SK-N-SH (cell line): Measurements from ENCODE around the gene PRSS38. TPM values are rescaled to one million over a fixed set of nuclear protein-coding genes. Genes with fewer than 3 reads are reported as not detected.

Experiments used
- CTCF ChIA-PET: fragments of 300-600, 350-600 bp; formaldehyde crosslinking; extraction: SDS; loops from one replicate; lab custom pipeline; 2021; lab: Yijun Ruan, JAX
- POLR2A ChIA-PET: fragments of 350-600 bp; sonication (Branson Sonifier 250); formaldehyde crosslinking; extraction: SDS; loops from one replicate; lab custom pipeline; 2020; ENCODE audit warnings: antibody characterized with exemption, inconsistent platforms; lab: Yijun Ruan, JAX
- DNase-seq: peaks from one replicate; pipeline ENCODE4 v3.0.0; 2012
- H2AFZ ChIP-seq: fragments of 200-600 bp; sonication (generic); 2 replicates; pipeline ENCODE4 v1.8.1; 2016; ENCODE audit warnings: antibody characterized with exemption, mild to moderate bottlenecking, low read depth
- H3F3A ChIP-seq: fragments of 200-600 bp; sonication (generic); replicated peaks from 2 replicates; pipeline ENCODE3; 2016; ENCODE audit warnings: antibody characterized with exemption, mild to moderate bottlenecking; ENCODE audit not compliant: insufficient read depth
- H3K27ac ChIP-seq, 2 experiments: fragments of 200-500 bp in 1 of 2; fragments of 200-600 bp in 1 of 2; sonication (Bioruptor generic) in 1 of 2; sonication (generic), shearing (Covaris generic) in 1 of 2; 2 replicates each; pipeline versions ENCODE4 v1.5.1 to v1.6.1; 2014 to 2016; ENCODE audit warnings: low read depth in 2 of 2, inconsistent platforms in 1 of 2, low read length in 1 of 2, mild to moderate bottlenecking in 1 of 2, mixed read lengths in 1 of 2
- H3K27me3 ChIP-seq: fragments of 200-600 bp; sonication (generic), shearing (Covaris generic); 2 replicates; pipeline ENCODE4 v1.6.1; 2016; ENCODE audit warnings: mixed run types; ENCODE audit not compliant: insufficient read depth
- H3K36me3 ChIP-seq, 2 experiments: fragments of 200-500 bp in 1 of 2; fragments of 200-600 bp in 1 of 2; sonication (Bioruptor generic) in 1 of 2; sonication (generic) in 1 of 2; replicated peaks in 1 of 2; 2 replicates each; pipeline versions ENCODE3 to v1.5.1; 2014 to 2016; ENCODE audit warnings: low read length in 1 of 2, mild to moderate bottlenecking in 1 of 2; ENCODE audit not compliant: insufficient read depth in 2 of 2, control insufficient read depth in 1 of 2
- H3K4me1 ChIP-seq, 2 experiments: fragments of 200-500 bp in 1 of 2; fragments of 200-600 bp in 1 of 2; sonication (Bioruptor generic) in 1 of 2; sonication (generic), shearing (Covaris generic) in 1 of 2; 2 replicates each; pipeline versions ENCODE4 v1.5.1 to v1.6.1; 2014 to 2016; ENCODE audit warnings: low read depth in 1 of 2, low read length in 1 of 2, mixed run types in 1 of 2; ENCODE audit not compliant: insufficient read depth in 2 of 2, control insufficient read depth in 1 of 2
- H3K4me2 ChIP-seq: fragments of 200-600 bp; sonication (generic), shearing (Covaris generic); 2 replicates; pipeline ENCODE4 v1.6.1; 2017; ENCODE audit warnings: mixed run types
- H3K4me3 ChIP-seq, 2 experiments: fragments of 200-500 bp in 1 of 2; fragments of 200-600 bp in 1 of 2; sonication (Bioruptor generic) in 1 of 2; sonication (generic), shearing (Covaris generic) in 1 of 2; 2 replicates each; pipeline versions ENCODE4 v1.5.1 to v1.8.1; 2014 to 2016; ENCODE audit warnings: low read depth in 2 of 2, inconsistent platforms in 1 of 2, low read length in 1 of 2, mild to moderate bottlenecking in 1 of 2, mixed read lengths in 1 of 2, moderate library complexity in 1 of 2
- H3K79me2 ChIP-seq: fragments of 200-600 bp; sonication (generic); 2 replicates; pipeline ENCODE4 v1.8.1; 2017; ENCODE audit warnings: mild to moderate bottlenecking; ENCODE audit not compliant: insufficient read depth
- H3K9ac ChIP-seq: fragments of 200-600 bp; sonication (generic); 2 replicates; pipeline ENCODE4 v1.6.1; 2017; ENCODE audit warnings: mixed run types
- H3K9me2 ChIP-seq: fragments of 200-600 bp; sonication (generic); 2 replicates; pipeline ENCODE4 v1.6.1; 2017; ENCODE audit warnings: mixed run types
- H3K9me3 ChIP-seq: fragments of 200-600 bp; sonication (generic); 2 replicates; pipeline ENCODE4 v1.6.1; 2017; ENCODE audit warnings: mixed run types, mild to moderate bottlenecking, moderate library complexity
- H4K20me1 ChIP-seq: fragments of 200-600 bp; sonication (generic); 2 replicates; pipeline ENCODE4 v1.6.1; 2017; ENCODE audit warnings: mild to moderate bottlenecking, mixed run types; ENCODE audit not compliant: insufficient read depth
- EP300 ChIP-seq, 2 experiments: IDR thresholded peaks; 2 replicates each; pipeline versions ENCODE4 v1.4.0 to v1.6.1; 2012; ENCODE audit warnings: borderline replicate concordance in 1 of 2, low read depth in 1 of 2, low read length in 1 of 2
- EZH2phosphoT487 ChIP-seq: fragments of 200-600 bp; sonication (generic); IDR thresholded peaks from 2 replicates; pipeline ENCODE4 v1.6.1; 2017; ENCODE audit warnings: low read depth, mixed run types, mild to moderate bottlenecking, antibody characterized with exemption, moderate library complexity, borderline replicate concordance
- FOSL2 ChIP-seq: IDR thresholded peaks from 2 replicates; pipeline ENCODE4 v1.4.0; 2012; ENCODE audit warnings: low read depth, mild to moderate bottlenecking, moderate library complexity, borderline replicate concordance
- FOXJ3 ChIP-seq: sonication (generic); formaldehyde crosslinking; IDR thresholded peaks from 2 replicates; pipeline ENCODE4 v1.5.1; 2020; ENCODE audit warnings: mild to moderate bottlenecking, missing genetic modification reagents
- FOXM1 ChIP-seq: IDR thresholded peaks from 2 replicates; pipeline ENCODE4 v1.4.0; 2012; ENCODE audit warnings: low read depth, mild to moderate bottlenecking
- MEF2A ChIP-seq: IDR thresholded peaks from 2 replicates; pipeline ENCODE4 v1.4.0; 2012; ENCODE audit warnings: low read depth, borderline replicate concordance
- NRF1 ChIP-seq: IDR thresholded peaks from 2 replicates; pipeline ENCODE4 v1.6.1; 2012; ENCODE audit warnings: low read depth, mild to moderate bottlenecking, low read length
- POLR2AphosphoS5 ChIP-seq: IDR thresholded peaks from 2 replicates; pipeline ENCODE4 v1.6.1; 2012; ENCODE audit warnings: low read depth, low read length
- RCOR1 ChIP-seq: fragments of 150-350 bp; IDR thresholded peaks from 2 replicates; pipeline ENCODE4 v1.6.1; 2017; ENCODE audit warnings: antibody characterized with exemption, low read length
- RFX5 ChIP-seq: IDR thresholded peaks from 2 replicates; pipeline ENCODE4 v1.6.1; 2012; ENCODE audit warnings: mild to moderate bottlenecking, improper control_type of control experiment, low read length
- SIN3A ChIP-seq: IDR thresholded peaks from 2 replicates; pipeline ENCODE4 v1.6.1; 2012; ENCODE audit warnings: low read depth, mild to moderate bottlenecking, low read length, moderate library complexity, borderline replicate concordance
- TAF1 ChIP-seq: IDR thresholded peaks from 2 replicates; pipeline ENCODE4 v1.6.1; 2012; ENCODE audit warnings: low read depth, mild to moderate bottlenecking, low read length, moderate library complexity, borderline replicate concordance
- TEAD4 ChIP-seq: IDR thresholded peaks from 2 replicates; pipeline ENCODE4 v1.4.0; 2012; ENCODE audit warnings: mild to moderate bottlenecking, borderline replicate concordance; ENCODE audit not compliant: insufficient read depth
- YY1 ChIP-seq: IDR thresholded peaks from 2 replicates; pipeline ENCODE4 v1.4.0; 2012; ENCODE audit warnings: low read depth, mild to moderate bottlenecking
- WGBS: methylation state at CpG from one replicate; pipeline ENCODE4 v1.1.6; 2017; ENCODE audit warnings: low lambda C conversion rate; 5-methylcytosine and 5-hydroxymethylcytosine counted together
- polyA plus RNA-seq, 3 experiments: library from polyadenylated mRNA; depleted of rRNA; stranded (reverse); fragments of >200 nt; gene quantifications; 2 replicates each; pipeline ENCODE4 v1.2.3, GENCODE V29; 2012
- TF ChIP-seq, protein P1 (sequence below): IDR thresholded peaks from 2 replicates; pipeline ENCODE4 v1.6.1; 2012; ENCODE audit warnings: mild to moderate bottlenecking, low read depth, low read length, moderate library complexity
- TF ChIP-seq, protein P2 (sequence below): fragments of 200-600 bp; sonication (generic); IDR thresholded peaks from 2 replicates; pipeline ENCODE4 v1.6.1; 2017; ENCODE audit warnings: antibody characterized with exemption, mild to moderate bottlenecking, moderate library complexity
- TF ChIP-seq, protein P3 (sequence below): IDR thresholded peaks from 2 replicates; pipeline ENCODE4 v1.4.0; 2012; ENCODE audit warnings: low read depth, borderline replicate concordance
- TF ChIP-seq, protein P4 (sequence below): IDR thresholded peaks from 2 replicates; pipeline ENCODE4 v1.4.0; 2012; ENCODE audit warnings: low read depth, borderline replicate concordance
- TF ChIP-seq, protein P5 (sequence below): fragments of 150-350 bp; IDR thresholded peaks from 2 replicates; pipeline ENCODE4 v1.6.1; 2016; ENCODE audit warnings: mild to moderate bottlenecking, low read depth, low read length
- TF ChIP-seq, protein P6 (sequence below): fragments of 150-350 bp; IDR thresholded peaks from 2 replicates; pipeline ENCODE4 v1.6.1; 2017; ENCODE audit warnings: antibody characterized with exemption, low read length, low read depth, borderline replicate concordance

The PRSS38 gene
- polyA plus RNA-seq, 1 of the 3 experiments (the other 2 are of a cell fraction) = not detected

DNA sequence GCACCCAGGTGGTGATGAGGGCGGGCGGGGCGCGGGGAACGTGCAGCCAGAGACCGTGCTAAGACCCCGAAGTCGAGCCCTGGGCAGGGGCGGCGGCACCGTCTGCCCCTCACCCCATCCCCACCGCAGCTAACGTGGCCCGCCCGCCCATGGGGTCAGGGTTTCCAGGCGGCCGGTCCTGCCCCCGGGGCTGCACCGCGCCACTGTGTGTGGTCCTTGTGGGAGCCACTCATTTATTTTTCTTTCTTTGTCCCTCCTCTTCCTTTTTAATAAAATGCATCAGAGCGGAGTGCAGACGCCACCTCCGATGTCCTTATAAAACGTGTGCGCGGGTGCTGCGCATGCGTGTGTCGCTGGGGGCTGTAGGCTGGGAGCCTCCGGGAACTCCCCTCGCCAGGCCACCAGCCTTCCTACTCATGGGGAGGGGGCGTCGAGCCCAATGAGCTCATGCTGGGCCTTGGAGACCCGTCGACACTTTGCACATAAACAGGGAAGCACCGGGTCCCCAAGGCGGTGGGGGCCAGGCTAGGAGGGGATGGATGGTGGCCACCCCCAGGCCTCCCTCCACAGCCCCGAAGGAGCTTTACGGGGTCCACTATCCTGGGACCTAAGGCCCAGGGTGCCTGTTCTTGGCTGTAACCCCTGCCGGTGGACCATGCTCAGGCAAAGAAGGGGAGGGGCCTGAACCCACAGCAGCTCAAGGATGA, 72.4 kb downstream of the PRSS38 start:
- Histone ChIP-seq H3K36me3 (no peaks in the 10 kb centered on the region), H3K4me3 (no peak overlapping the region), H3K27ac (no peak overlapping the region), H3F3A (no peaks in the 10 kb centered on the region), H4K20me1 (no peaks in the 10 kb centered on the region), H3K9me3 (no peaks in the 10 kb centered on the region), H3K9ac (no peak overlapping the region), H2AFZ (no peak overlapping the region), H3K9me2 (no peaks in the 10 kb centered on the region), H3K4me2 (no peak overlapping the region), H3K79me2 (no peaks in the 10 kb centered on the region), H3K4me1 (no peaks in the 10 kb centered on the region; a peak in 1 of 4 replicates), H3K27me3 (no peaks in the 10 kb centered on the region)
- ChIA-PET CTCF (no interaction called here), POLR2A (no interaction called here)
- WGBS = 86% methylated on average over 24 of the region's 40 CpGs
- TF ChIP-seq POLR2AphosphoS5 = no peak
- TF ChIP-seq FOSL2 = no peak
- TF ChIP-seq, protein P1, sequence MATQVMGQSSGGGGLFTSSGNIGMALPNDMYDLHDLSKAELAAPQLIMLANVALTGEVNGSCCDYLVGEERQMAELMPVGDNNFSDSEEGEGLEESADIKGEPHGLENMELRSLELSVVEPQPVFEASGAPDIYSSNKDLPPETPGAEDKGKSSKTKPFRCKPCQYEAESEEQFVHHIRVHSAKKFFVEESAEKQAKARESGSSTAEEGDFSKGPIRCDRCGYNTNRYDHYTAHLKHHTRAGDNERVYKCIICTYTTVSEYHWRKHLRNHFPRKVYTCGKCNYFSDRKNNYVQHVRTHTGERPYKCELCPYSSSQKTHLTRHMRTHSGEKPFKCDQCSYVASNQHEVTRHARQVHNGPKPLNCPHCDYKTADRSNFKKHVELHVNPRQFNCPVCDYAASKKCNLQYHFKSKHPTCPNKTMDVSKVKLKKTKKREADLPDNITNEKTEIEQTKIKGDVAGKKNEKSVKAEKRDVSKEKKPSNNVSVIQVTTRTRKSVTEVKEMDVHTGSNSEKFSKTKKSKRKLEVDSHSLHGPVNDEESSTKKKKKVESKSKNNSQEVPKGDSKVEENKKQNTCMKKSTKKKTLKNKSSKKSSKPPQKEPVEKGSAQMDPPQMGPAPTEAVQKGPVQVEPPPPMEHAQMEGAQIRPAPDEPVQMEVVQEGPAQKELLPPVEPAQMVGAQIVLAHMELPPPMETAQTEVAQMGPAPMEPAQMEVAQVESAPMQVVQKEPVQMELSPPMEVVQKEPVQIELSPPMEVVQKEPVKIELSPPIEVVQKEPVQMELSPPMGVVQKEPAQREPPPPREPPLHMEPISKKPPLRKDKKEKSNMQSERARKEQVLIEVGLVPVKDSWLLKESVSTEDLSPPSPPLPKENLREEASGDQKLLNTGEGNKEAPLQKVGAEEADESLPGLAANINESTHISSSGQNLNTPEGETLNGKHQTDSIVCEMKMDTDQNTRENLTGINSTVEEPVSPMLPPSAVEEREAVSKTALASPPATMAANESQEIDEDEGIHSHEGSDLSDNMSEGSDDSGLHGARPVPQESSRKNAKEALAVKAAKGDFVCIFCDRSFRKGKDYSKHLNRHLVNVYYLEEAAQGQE = no peak
- TF ChIP-seq, protein P2, sequence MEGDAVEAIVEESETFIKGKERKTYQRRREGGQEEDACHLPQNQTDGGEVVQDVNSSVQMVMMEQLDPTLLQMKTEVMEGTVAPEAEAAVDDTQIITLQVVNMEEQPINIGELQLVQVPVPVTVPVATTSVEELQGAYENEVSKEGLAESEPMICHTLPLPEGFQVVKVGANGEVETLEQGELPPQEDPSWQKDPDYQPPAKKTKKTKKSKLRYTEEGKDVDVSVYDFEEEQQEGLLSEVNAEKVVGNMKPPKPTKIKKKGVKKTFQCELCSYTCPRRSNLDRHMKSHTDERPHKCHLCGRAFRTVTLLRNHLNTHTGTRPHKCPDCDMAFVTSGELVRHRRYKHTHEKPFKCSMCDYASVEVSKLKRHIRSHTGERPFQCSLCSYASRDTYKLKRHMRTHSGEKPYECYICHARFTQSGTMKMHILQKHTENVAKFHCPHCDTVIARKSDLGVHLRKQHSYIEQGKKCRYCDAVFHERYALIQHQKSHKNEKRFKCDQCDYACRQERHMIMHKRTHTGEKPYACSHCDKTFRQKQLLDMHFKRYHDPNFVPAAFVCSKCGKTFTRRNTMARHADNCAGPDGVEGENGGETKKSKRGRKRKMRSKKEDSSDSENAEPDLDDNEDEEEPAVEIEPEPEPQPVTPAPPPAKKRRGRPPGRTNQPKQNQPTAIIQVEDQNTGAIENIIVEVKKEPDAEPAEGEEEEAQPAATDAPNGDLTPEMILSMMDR = no peak
- TF ChIP-seq EP300 (IDR thresholded peaks at IDR 0.05; ENCODE audit: borderline replicate concordance in 1 of 2, low read depth in 1 of 2, low read length in 1 of 2) = no peak
- TF ChIP-seq, protein P3, sequence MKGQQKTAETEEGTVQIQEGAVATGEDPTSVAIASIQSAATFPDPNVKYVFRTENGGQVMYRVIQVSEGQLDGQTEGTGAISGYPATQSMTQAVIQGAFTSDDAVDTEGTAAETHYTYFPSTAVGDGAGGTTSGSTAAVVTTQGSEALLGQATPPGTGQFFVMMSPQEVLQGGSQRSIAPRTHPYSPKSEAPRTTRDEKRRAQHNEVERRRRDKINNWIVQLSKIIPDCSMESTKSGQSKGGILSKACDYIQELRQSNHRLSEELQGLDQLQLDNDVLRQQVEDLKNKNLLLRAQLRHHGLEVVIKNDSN = no peak
- TF ChIP-seq SIN3A = no peak
- TF ChIP-seq FOXM1 = no peak
- no peak for TF ChIP-seq MEF2A
- TF ChIP-seq RFX5 = no peak
- no peak for TF ChIP-seq NRF1
- TF ChIP-seq RCOR1 = no peak
- TF ChIP-seq, protein P4, sequence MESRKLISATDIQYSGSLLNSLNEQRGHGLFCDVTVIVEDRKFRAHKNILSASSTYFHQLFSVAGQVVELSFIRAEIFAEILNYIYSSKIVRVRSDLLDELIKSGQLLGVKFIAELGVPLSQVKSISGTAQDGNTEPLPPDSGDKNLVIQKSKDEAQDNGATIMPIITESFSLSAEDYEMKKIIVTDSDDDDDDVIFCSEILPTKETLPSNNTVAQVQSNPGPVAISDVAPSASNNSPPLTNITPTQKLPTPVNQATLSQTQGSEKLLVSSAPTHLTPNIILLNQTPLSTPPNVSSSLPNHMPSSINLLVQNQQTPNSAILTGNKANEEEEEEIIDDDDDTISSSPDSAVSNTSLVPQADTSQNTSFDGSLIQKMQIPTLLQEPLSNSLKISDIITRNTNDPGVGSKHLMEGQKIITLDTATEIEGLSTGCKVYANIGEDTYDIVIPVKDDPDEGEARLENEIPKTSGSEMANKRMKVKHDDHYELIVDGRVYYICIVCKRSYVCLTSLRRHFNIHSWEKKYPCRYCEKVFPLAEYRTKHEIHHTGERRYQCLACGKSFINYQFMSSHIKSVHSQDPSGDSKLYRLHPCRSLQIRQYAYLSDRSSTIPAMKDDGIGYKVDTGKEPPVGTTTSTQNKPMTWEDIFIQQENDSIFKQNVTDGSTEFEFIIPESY = no peak
- TF ChIP-seq TAF1 = no peak
- TF ChIP-seq EZH2phosphoT487 = no peak
- no peak for TF ChIP-seq YY1
- TF ChIP-seq, protein P5, sequence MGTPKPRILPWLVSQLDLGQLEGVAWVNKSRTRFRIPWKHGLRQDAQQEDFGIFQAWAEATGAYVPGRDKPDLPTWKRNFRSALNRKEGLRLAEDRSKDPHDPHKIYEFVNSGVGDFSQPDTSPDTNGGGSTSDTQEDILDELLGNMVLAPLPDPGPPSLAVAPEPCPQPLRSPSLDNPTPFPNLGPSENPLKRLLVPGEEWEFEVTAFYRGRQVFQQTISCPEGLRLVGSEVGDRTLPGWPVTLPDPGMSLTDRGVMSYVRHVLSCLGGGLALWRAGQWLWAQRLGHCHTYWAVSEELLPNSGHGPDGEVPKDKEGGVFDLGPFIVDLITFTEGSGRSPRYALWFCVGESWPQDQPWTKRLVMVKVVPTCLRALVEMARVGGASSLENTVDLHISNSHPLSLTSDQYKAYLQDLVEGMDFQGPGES = no peak
- TF ChIP-seq FOXJ3 (CRISPR knock-in tag) = no peak
- TF ChIP-seq TEAD4 = no peak
- TF ChIP-seq, protein P6, sequence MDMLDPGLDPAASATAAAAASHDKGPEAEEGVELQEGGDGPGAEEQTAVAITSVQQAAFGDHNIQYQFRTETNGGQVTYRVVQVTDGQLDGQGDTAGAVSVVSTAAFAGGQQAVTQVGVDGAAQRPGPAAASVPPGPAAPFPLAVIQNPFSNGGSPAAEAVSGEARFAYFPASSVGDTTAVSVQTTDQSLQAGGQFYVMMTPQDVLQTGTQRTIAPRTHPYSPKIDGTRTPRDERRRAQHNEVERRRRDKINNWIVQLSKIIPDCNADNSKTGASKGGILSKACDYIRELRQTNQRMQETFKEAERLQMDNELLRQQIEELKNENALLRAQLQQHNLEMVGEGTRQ = no peak
- peak; percentile 29 for DNase-seq
